IPS-NIHi11 (cell line): ENCODE results near the gene CCDC33.
A peak's percentile ranks its signal among the peaks of the same experiment; 100 is the strongest.

ENCODE experiments used
- DNase-seq: peaks from one replicate; pipeline ENCODE4 v3.0.0; 2012; ENCODE audit warnings: mixed read lengths, low spot score

Gene CCDC33

DNA sequence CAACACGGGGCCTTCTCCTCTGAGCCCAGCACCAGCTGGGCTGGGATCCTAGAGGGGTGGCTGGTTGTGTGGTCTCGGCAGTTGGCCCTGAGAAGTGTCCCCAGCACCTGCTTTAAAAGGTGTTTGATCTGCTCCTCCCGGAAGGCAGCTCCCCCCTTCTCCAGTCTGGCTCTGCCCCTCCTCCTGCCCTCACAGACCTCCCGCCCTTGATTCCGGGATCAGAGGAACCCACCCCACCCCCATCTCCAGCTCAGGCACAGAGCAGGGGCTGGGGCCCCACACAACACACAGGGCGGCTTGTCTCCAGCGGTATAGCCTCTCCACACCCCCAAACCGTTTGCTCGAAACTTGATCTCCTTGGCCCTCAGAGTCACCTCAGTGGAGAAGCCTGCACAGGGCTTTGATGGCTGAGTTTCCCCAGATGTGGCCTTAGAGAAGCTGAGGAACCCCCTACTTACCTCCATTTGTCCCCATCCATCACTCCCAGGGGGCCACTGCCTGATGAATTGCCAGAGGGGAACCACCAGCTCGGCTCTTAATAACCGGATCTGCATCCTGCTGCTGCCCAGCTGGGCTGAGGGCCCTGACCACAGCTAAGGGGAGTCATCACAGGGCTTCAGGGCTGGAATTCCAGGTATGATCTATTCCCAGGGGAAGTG is 27.1 kb upstream of the CCDC33 start:
- DNase-seq = peak; percentile 79

DNA sequence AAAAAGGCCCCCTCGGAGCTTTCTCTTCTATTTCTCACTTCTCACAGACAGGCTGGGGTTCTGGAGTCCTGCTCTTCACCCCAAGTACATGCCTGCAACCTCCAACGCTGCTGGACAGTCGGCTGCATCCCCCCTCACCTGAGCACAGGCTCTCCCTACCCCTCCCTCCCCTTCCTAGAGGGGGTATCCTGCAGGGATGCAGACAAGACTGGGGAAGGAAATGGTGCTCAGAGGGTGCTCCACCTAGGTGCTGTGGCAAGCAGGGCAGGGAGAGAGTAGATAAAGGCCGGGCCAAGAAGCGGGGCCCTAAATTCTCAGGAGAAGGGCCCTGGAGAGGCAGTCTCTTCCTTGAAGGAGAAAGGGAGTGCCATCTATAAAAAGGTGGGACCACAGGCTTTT is 26.6 kb upstream of the CCDC33 start:
- DNase-seq = no peak

DNA sequence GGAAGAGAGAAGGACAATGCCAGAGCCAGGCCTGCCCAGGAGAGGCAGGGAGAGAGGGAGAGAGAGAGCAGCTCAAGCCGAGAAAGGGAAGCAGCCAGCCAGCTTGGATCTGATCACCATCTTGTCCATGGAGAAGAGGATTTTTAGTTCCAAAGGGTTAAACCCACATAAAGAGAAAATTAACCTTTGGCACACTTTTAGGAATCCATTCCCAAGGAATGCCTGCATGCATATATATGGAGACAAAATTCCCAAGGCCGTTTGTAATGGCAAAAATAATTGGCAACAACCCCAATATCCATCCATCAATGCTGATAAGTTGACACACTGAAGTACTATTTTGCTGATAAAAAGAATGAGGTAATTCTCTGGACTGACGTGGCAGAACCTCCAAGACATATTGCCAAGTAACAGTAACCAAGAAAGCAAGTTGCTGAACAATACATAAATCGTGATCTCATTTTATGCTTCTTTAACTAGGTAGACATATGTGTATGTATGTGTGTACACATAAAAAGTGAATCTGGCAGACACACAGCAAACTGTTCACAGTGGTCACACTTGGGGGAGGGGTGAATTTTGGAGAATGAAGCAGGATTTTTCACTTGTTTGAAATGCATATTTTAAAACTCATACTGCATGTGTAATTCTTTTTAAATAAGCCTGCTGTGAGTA is 26.0 kb upstream of the CCDC33 start:
- DNase-seq = no peak

DNA sequence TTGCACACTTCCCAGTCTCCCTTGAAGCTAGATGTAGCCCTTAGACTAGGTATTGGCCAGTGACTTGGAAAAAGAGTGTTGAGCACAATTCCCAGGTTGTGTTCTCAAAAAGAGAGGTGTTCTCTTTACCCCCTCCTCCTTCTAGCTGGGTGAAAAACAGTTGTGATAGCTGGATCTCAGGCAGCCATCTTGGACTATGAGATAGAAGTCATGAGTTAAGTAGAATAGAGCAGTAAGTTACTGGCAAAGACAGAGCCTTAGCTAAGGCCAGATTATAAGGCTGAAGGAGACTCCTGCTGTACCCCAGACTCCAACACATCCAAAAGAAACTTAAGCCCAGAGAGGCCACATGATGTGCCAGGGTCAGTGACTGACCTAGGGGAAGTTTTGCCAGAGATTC is 25.4 kb upstream of the CCDC33 start:
- no peak for DNase-seq

DNA sequence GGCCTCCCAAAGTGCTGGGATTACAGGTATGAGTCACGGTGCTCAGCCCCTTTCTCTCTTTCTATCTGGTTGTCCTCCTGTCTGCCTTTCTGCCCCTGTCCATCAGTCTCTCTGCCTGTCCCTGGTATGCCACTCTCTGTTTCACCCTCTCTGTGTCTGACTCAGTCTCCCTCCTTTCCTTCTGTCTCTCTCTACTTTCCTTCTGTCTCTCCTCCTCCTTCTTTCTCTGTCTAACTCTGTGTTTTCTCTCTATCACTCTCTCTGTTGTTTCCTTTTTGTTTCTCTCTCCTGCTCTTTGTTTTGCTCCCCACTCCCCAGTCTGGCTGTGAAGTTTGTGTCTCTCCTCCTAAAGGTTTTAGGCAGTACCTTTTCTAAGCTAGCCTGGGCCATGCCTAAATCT is 24.5 kb upstream of the CCDC33 start:
- DNase-seq = no peak

DNA sequence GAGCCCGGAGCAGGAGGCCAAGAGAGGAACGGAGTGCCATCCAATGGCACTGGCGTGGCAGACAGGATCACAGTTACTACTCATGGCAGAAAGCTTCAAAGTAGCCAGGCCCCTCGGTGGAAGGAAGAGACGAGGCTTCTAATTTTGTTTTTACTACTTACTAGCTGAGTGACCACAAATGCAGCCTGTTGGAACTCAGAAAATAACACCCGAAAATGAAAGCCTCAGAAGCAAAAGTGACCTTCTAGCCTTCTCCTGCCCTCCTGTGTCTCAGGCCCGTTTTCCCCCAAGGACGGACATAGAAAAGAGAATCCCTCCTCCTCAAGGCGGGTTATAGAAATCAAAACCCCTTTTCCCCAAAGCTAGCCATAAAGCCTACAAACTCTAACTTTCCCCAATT is 23.6 kb upstream of the CCDC33 start:
- no peak for DNase-seq

DNA sequence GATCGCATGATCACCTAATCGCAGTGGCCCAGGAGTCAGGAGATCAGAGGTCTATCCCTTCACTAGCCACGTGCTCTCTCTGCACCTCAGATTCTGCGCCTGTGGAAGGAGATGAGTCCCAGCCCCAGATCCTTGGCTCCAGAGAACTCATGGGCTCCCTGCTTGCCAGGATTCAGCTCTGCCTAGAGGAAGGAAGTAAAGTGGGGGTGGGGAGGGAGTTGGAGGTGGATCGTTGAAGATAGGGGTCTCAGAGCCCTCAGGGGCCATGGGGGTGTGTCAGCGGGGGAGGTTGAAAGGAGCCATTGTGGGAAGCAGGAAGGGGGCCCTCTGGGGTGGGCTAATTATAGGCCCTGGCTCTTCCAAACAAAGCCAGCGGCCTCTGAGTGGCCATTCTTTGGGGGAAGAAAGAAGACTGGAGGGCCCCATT is 22.3 kb upstream of the CCDC33 start:
- DNase-seq = peak; percentile 64

DNA sequence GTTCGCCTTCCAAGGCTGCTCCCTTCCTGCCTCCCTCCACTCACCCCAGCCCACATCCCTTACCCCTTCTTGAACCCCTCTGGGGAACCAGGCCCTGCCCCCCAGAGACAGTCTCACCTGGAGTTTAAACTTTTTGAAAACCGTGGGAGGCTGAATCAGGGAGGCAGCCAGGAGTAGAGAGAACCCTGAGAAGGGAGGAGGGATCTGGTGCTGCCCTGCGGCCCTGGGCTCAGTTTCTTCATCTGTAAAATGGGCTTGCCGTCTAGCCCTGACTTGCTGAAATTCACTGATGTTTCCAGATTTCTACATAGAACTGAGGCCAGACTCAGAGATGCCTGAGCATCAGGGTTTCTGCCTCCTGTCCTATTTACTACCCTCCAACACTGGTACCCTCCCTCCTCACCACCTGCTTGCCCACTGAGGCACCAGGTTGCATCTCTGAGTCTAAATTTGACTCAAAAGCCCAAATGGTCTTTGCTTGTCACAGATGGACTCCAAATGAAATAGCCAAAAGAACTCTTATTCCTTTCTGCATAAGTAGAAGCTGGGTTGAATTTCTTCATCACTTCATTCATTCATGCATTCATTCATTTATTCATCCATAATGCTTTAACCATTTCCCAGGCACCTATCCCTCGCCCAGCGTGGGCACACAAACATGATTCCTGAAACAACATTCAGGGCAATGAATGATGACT is 21.7 kb upstream of the CCDC33 start:
- DNase-seq = no peak

DNA sequence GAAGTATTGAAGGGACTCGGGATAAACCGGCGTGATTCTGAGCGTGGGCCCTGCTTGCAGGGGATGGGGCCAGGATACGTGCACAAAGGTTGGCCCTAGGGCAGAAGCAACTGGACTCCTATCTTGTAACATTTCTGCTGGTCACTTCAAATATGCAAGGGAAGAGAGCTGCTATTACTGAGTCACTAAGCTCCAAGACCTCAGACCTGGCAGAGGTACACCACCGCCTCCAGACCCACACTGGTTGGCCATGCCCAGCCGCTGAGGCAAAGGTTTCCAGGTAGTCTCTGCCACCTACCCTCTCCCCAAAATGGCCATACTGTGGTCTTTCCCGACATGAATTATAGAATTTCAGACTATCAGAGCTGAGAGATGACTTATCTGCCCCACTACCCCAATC is 20.2 kb upstream of the CCDC33 start:
- DNase-seq = no peak

DNA sequence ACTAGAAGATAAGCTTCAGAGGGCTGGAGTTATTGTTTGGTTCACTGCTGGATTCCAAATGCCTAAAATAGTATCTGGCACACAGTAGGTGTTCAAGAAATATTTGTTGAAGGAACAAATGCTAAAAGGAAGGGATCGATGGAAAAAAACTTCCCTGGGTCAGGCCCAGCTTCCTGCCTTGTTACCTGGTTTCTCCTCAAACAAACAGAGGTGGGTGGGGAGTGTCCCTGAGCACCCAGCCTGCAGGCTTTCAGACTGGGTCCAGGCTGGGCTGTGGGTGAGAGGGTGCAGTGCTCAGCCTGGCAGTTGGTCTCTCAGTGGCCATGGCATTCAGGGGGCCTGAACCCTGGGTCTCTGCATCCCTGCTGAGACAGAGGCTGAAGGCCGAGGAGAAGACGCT is 19.2 kb upstream of the CCDC33 start:
- DNase-seq = no peak

DNA sequence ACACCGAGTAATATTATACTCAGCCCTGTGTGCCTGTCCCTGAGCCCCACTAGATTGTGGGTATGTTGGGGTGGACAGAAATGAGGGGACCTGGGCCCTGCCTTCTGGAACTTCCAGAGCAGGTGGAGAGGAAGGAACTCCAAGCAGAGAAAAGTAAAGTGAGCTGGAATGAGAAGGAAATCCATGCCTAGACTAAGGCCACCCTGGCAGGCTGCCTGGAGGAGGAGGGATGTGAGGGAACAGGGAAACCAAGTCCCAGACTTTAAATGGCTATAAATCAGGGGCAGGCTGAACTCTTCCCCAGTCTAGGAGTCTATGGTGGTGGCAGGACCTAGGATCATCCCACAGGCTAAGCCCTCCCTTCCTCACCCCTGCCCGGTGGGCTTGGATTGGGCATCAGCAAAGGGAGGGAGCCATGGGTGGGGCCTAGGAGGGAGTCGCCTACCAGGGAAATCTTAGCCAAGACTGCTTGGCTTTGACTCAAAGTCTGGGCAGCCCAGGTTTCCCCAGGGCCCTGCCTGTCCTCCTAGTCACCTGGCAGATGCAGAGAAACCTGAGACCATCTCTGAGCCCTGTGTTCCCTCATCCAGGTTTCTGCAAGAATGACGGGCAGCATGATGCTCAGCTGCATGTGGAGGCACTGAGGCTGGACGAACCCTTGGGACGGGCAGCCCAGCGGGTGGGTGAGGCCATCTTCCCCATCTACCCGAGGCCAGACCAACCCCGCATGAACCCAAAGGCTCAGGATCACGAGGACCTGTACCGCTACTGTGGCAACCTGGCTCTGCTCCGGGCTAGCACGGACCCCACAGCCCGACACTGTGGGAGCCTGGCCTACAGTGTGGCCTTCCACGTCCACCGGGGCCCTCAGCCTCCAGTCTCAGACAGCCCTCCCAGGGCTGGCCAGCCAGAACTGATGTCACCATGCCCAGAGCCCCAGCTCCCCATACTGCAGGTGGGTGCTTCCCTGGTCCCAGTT is 17.9 kb upstream of the CCDC33 start:
- no peak for DNase-seq

DNA sequence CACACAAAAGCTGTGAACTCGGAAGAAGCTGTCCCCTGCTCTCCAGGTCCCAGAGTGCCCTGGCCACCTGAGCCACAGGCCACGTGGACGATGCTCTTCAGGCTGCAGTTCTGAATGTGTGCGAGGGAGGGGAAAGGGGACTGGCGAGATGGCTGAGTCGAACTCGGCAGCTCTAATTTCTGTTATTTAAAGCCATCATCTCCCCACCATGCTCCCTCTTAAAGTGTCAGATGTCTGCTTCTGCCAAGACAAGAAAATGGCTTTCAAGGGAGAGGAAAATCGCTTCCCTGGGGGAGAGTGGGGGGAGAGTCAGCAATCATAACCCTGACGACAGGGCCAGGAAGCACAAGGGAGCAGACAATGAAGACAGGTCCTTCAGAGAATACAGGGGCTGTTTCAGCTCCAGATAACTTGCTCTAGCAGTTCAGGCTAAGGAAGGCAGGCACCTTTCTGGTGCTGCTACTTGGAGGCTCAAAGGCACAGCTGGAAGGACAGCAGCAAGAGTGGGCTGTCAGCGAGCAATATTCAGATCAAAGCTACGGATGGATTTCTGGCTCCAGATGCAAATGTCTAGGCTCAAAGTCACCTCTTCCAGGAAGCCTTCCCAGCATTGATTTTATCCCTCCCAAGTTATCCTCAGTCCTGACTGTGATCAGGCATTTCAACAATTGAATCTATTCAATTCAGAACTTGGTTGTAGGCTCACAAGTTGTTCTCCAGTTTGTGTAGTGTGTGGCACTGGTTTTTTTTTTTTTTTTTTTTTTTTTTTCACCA is 15.5 kb upstream of the CCDC33 start:
- DNase-seq = no peak

DNA sequence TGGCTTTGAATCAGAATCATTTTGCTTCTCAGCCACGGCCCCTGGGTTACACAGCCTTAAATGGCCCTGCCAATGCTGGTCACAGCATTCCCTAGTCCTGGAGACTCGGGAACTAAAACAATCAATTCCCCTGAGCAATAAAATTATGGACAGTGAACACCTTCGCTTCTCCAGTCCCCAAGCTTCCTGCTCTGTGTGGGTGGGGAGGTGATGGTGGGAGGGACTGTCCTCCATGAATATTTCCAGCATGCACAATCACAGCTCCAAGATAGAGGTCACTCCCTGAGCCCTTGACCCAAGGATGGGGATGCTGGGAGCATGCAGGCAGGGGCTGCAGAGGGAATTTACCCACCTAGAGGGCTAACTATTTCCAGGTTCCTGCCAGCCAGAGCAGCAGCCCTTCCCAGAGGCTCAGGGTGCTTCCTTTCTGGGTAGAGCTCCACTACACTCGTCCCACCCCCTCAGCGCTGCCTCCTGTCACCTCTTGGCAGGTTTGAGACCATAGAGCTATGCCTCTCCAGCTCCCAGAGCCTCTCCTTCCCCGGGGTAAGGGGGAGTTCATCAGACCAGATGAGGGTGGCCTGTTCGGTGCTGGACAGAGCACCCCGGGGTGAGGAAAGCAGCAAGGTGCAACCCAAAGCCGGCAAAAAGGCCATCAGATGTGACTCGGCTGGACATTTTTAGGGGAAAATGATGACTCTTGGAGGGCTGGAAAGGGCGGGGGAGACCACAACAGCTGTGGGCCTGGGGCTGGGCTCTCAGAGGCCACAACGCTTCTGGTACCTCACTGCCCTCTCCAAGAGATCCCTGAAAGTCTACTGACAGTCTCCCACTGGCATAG is 14.5 kb upstream of the CCDC33 start:
- no peak for DNase-seq

DNA sequence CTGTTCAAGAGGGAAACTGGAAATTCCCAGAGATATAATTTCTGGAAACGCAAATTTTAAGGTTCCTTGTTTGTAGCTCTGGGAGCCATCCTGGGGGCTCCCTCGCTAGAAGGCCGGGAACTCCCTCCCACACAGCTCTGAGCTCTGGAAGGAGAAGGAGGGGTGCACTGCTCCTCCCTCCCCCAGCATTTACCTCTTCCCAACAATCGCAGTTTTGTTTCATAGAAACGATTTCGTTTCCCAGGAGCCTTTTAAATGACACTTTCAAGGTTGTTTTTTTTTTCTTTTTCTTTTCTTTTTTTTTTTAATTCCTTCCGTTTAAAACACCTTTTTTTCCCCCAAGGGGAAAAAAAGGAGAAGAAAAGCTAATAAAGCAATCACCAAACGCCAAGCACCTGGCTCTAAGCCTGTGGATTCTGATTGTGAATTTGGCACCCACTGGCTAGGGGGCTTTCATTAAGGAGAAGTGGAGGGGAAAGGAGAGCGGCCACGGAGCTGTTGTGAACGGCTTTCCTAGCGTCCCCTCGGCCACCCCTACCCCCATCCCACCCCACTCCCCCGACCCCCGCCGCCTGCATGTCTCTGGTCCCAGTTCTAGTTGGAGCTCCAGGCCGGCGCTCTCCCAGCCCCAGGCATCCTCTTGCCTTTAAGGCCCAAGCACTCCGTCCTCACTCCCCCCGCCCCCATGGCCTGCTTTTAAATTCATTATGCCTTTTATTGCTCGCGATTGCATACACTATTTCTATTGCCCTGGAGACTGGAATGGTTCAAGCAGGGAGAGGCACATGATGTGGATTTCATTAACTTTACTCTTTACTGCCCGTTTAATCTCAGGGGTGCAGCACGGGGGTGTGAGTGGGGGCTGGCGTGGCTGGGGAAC is 13.6 kb upstream of the CCDC33 start:
- DNase-seq = no peak

DNA sequence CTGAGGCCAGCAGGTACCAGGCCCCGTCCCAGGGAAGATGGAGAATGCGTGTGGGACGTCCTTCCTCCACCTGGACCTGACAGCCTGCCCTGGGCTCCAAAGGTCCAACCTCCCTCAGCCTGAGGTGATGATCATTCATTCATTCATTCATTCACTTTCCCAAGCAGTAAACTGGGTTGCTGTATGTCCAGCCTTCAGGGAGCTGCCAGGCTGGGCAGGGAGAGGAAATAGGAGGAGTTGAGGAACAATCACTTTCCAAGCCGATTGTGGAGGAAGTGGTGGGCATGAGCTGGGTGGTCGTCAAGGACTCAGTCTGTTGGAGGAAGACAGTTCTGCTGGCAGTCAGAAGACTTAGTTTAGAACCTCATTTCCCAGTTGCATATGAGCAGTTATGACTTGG is 10.2 kb upstream of the CCDC33 start:
- no peak for DNase-seq

DNA sequence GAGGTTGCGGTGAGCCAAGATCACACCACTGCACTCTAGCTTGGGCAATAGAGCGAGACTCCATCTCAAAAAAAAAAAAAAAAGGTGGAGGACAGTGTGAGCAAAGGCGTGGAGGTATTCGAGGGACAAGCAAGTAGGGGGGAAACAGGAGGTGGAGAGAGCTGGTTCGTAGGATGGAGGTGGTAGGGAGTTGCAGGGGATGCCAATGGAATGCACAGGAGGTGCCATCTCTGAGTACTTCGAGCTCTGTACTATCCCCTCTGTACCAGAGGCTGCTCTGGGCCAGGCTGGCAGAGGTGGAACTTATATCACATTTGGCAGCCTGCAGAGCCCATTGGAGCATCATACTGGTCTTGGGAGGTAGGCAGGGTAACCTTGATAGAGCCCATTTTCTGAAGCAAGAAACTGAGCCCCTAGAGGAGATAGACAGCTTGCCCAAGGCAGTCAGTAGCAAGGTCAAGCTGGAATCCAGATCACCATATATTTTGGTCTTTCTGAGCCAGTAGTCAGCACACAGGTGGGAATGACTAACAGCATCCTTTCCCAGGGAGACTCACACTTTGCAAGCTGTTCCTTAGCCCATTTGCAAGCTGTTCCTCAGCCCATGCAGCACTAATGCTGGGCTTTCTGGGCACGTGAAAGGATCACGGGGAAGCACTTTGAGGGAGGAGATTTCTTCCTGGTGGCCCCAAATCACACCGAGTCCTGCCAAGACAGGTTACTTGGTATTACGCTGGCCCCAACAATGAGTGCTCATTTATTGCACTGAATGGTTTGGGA is 9.2 kb upstream of the CCDC33 start:
- no peak for DNase-seq

DNA sequence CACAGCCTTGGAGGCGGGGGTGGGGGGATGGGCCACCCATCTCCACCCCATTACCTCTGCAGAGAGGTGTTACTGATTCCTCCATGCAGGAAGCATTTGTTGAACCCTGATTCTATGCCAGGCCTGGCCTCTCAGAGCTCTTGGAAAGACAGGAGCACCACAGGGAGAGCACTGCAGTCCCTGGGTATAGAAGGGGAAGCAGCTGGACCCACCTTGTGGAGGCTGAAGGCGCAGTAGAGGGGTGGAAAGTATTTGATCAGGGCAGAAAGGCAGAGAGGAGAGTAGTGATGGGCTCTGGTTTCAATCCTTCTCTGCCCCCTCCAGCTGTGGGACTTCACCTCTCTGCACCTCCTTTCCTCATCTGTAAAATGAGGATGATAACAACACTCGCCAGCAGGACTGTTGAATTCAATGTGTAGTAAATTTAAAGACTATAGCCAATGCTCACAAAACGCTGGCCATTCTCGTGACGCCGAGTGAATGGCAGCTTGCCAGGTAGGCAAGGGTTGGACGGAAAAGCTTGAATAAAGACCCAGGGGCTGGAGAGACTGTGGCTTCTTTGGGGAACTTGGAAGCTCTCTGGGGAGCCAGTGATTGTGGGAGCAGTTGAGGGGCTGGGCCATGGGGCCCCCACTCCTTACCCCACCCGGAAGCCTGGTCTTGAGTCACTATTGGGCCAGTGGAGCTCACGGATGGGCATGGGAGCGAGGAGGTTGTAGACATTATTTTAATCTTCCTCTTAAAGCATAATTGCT is 8.0 kb upstream of the CCDC33 start:
- no peak for DNase-seq

DNA sequence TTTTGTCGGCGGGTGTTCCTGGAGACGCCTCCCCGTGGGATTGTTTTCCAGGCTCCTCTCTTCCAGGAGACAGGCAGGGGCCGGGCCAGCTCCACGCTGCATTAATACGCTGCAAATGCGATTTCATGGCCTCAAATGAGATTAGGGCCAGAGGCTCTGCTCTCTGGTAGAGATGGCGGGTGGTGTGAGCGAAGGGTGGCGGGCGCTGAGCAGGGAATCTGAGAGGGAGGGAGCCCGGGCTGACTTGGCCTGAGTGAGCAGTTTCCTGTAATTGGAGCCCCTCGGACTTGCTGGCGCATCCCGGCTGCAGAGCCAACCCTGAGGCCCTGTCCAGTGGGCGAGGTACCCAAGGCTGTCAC is 7.4 kb upstream of the CCDC33 start:
- peak; percentile 72 for DNase-seq
